ENCODE results near the gene YBX3.

Gene YBX3

GRCh38 chr12:10669533-10669932 is 53.6 kb downstream of the YBX3 start:
- Histone ChIP-seq H3K4me3 (ENCODE audit: low read depth, low read length) (no peak overlapping the region), H3K36me3 (ENCODE audit: control insufficient read depth, insufficient read depth, low read length) (no peaks in the 10 kb centered on the region), H3K27ac (ENCODE audit: low read depth, low read length) (no peak overlapping the region), H3K9me3 (ENCODE audit: control insufficient read depth, insufficient read depth, low read depth, low read length) (no peaks in the 10 kb centered on the region), H3K27me3 (ENCODE audit: control insufficient read depth, insufficient read depth, low read length) (no peaks in the 10 kb centered on the region), H3K4me1 (ENCODE audit: control insufficient read depth, insufficient read depth, low read length) (peaks cover 5% of the 10 kb centered on the region), H3K9ac (ENCODE audit: low read length) (no peak overlapping the region)

GRCh38 chr12:10668526-10668925 is 54.6 kb downstream of the YBX3 start:
- no peak overlapping the region for H3K4me3 ChIP-seq (ENCODE audit: low read depth, low read length)
- H3K9ac ChIP-seq (ENCODE audit: low read length): no peak overlapping the region
- H3K9me3 ChIP-seq (ENCODE audit: control insufficient read depth, insufficient read depth, low read depth, low read length): no peaks in the 10 kb centered on the region

DNA sequence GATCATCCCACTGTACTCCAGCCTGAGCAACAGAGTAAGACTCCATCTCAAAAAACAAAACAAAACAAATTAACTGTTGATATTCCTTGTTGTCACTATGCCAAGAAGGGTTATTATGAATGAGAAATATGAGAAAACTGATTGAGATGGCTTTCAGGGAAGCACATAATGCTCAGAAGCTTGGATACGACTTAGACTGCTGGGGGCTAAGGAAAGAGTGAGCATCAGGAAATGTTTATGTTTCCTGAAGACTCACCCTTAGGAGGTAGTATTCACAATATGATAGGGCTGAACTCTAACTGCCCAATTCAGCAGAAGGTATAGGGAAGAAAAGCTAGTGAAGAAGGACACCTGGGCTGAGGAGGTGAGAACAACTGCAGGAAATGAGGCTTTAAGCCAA is 55.5 kb downstream of the YBX3 start:
- peaks cover 1% of the 10 kb centered on the region; the same call in 1 of the 2 replicates for H3K4me1 ChIP-seq (ENCODE audit: control insufficient read depth, insufficient read depth, low read length)
- H3K36me3 ChIP-seq (ENCODE audit: control insufficient read depth, insufficient read depth, low read length): no peaks in the 10 kb centered on the region
- no peak overlapping the region for H3K27ac ChIP-seq (ENCODE audit: low read depth, low read length)
- H3K27me3 ChIP-seq (ENCODE audit: control insufficient read depth, insufficient read depth, low read length): no peaks in the 10 kb centered on the region
- H3K4me3 ChIP-seq (ENCODE audit: low read depth, low read length): no peak overlapping the region
- H3K9me3 ChIP-seq (ENCODE audit: control insufficient read depth, insufficient read depth, low read depth, low read length): no peaks in the 10 kb centered on the region
- no peak overlapping the region for H3K9ac ChIP-seq (ENCODE audit: low read length)

More at GRCh38 chr12:10668526-10668925, 54.6 kb downstream of the YBX3 start:
- Histone ChIP-seq H3K27me3 (ENCODE audit: control insufficient read depth, insufficient read depth, low read length) (no peaks in the 10 kb centered on the region), H3K4me1 (ENCODE audit: control insufficient read depth, insufficient read depth, low read length) (peaks cover 5% of the 10 kb centered on the region), H3K36me3 (ENCODE audit: control insufficient read depth, insufficient read depth, low read length) (no peaks in the 10 kb centered on the region), H3K27ac (ENCODE audit: low read depth, low read length) (no peak overlapping the region)

DNA sequence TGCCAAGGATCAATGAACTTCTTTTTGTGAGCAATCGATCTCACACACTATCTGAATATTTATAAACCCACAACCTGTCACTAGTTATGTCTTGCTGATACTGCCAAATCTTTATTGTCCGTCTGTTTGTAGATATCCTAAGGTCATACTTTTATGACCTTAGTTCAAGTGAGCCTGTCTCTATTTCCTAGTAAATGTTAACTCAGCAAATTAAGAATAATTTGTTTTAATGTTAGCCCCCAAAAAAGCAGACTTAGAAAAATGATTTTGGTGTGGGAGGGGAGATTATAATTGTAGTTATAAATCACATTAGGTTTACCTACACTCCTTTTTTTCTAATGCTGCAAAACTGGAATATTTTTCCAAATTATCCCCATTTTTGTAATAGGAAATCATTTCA is 58.6 kb downstream of the YBX3 start:
- Histone ChIP-seq H3K9ac (ENCODE audit: low read length) (no peak overlapping the region), H3K36me3 (ENCODE audit: control insufficient read depth, insufficient read depth, low read length) (no peaks in the 10 kb centered on the region), H3K9me3 (ENCODE audit: control insufficient read depth, insufficient read depth, low read depth, low read length) (no peaks in the 10 kb centered on the region), H3K4me1 (ENCODE audit: control insufficient read depth, insufficient read depth, low read length) (no peaks in the 10 kb centered on the region), H3K27ac (ENCODE audit: low read depth, low read length) (no peak overlapping the region), H3K27me3 (ENCODE audit: control insufficient read depth, insufficient read depth, low read length) (no peaks in the 10 kb centered on the region), H3K4me3 (ENCODE audit: low read depth, low read length) (no peak overlapping the region)

DNA sequence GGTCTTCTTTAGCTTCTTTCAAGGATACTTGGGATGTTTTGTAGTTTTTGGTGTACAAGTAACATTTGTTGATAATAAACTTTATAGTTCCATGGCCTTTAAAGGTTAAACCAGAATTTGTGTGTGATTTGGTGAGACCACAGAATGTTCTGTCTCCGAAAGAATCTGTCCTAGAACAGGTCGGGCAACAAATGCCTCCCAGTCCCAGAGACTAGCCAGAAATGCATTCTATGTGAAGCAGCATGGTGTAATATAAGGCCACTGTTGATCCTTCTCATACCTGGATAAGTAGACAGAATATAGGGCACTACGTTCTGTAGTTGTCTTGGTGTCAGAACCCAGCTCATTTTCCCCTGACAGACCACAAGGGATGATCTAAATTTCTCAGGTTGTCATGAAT is 59.3 kb downstream of the YBX3 start:
- Histone ChIP-seq H3K9me3 (ENCODE audit: control insufficient read depth, insufficient read depth, low read depth, low read length) (peaks cover 5% of the 10 kb centered on the region), H3K9ac (ENCODE audit: low read length) (no peak overlapping the region), H3K27me3 (ENCODE audit: control insufficient read depth, insufficient read depth, low read length) (no peaks in the 10 kb centered on the region), H3K27ac (ENCODE audit: low read depth, low read length) (no peak overlapping the region), H3K36me3 (ENCODE audit: control insufficient read depth, insufficient read depth, low read length) (no peaks in the 10 kb centered on the region), H3K4me1 (ENCODE audit: control insufficient read depth, insufficient read depth, low read length) (no peaks in the 10 kb centered on the region), H3K4me3 (ENCODE audit: low read depth, low read length) (no peak overlapping the region)

- H3K9me3 ChIP-seq (ENCODE audit: control insufficient read depth, insufficient read depth, low read depth, low read length): peaks cover 12% of the 10 kb centered on the region
- no peaks in the 10 kb centered on the region for H3K4me1 ChIP-seq (ENCODE audit: control insufficient read depth, insufficient read depth, low read length)
- no peaks in the 10 kb centered on the region for H3K36me3 ChIP-seq (ENCODE audit: control insufficient read depth, insufficient read depth, low read length)
- H3K27ac ChIP-seq (ENCODE audit: low read depth, low read length): no peak overlapping the region
- no peak overlapping the region for H3K4me3 ChIP-seq (ENCODE audit: low read depth, low read length)
- H3K27me3 ChIP-seq (ENCODE audit: control insufficient read depth, insufficient read depth, low read length): no peaks in the 10 kb centered on the region
- no peak overlapping the region for H3K9ac ChIP-seq (ENCODE audit: low read length)
Observed at GRCh38 chr12:10661338-10661737, 61.8 kb downstream of the YBX3 start.

- Histone ChIP-seq H3K4me3 (ENCODE audit: low read depth, low read length) (no peak overlapping the region), H3K4me1 (ENCODE audit: control insufficient read depth, insufficient read depth, low read length) (no peaks in the 10 kb centered on the region), H3K27ac (ENCODE audit: low read depth, low read length) (no peak overlapping the region), H3K27me3 (ENCODE audit: control insufficient read depth, insufficient read depth, low read length) (no peaks in the 10 kb centered on the region), H3K9me3 (ENCODE audit: control insufficient read depth, insufficient read depth, low read depth, low read length) (peaks cover 12% of the 10 kb centered on the region), H3K36me3 (ENCODE audit: control insufficient read depth, insufficient read depth, low read length) (no peaks in the 10 kb centered on the region), H3K9ac (ENCODE audit: low read length) (no peak overlapping the region)
Observed at GRCh38 chr12:10654003-10654402, 69.1 kb downstream of the YBX3 start.

- H3K9ac ChIP-seq (ENCODE audit: low read length): no peak overlapping the region
- H3K27ac ChIP-seq (ENCODE audit: low read depth, low read length): no peak overlapping the region
- H3K4me1 ChIP-seq (ENCODE audit: control insufficient read depth, insufficient read depth, low read length): no peaks in the 10 kb centered on the region
- no peak overlapping the region for H3K4me3 ChIP-seq (ENCODE audit: low read depth, low read length)
- H3K27me3 ChIP-seq (ENCODE audit: control insufficient read depth, insufficient read depth, low read length): no peaks in the 10 kb centered on the region
- peaks cover 16% of the 10 kb centered on the region for H3K9me3 ChIP-seq (ENCODE audit: control insufficient read depth, insufficient read depth, low read depth, low read length)
- H3K36me3 ChIP-seq (ENCODE audit: control insufficient read depth, insufficient read depth, low read length): no peaks in the 10 kb centered on the region
Observed at GRCh38 chr12:10652192-10652591, 70.9 kb downstream of the YBX3 start.

All from HUES6 (cell line).